GM19099 (cell line): ENCODE data around the gene ATP2B2.

Experiments
- POLR2A ChIP-seq: IDR thresholded peaks from 3 replicates; pipeline ENCODE4 v1.6.1; 2011; ENCODE audit warnings: low read depth; ENCODE audit not compliant: insufficient read length; ENCODE audit errors: extremely low read depth

Gene ATP2B2

DNA sequence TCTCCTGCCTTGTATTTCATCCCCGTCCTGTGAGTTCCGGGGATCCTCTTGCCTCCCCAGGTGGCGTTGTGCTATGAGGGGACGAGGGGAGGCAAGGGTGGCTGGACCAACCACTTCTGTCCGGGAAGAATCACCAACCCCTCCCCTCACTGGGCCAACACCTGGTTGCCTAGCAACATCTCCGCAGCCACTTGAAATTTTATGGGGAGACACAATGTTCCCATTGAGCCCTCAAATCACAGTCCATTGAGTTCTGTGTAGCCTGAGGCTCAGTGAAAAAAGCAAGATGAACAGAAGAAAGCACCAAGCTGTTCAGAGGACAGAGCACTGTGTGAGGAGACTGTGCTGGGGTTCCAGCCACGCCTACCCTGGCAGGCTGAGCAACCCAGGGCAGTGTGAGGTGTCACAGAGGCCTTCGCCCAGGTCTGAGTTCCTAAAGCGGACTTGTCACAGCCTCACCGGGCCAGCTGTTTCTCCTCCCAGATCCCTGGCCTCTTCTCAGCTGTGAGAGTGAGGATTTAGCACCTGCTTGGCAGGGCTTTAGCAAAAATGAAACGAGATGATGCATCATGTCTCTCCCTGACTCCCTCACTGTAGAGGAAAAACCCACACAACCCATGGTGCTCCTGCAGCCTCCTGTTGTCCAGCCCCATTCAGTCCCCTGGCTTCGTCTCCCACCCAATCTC is 76.8 kb downstream of the ATP2B2 start:
- TF ChIP-seq POLR2A = no peak

DNA sequence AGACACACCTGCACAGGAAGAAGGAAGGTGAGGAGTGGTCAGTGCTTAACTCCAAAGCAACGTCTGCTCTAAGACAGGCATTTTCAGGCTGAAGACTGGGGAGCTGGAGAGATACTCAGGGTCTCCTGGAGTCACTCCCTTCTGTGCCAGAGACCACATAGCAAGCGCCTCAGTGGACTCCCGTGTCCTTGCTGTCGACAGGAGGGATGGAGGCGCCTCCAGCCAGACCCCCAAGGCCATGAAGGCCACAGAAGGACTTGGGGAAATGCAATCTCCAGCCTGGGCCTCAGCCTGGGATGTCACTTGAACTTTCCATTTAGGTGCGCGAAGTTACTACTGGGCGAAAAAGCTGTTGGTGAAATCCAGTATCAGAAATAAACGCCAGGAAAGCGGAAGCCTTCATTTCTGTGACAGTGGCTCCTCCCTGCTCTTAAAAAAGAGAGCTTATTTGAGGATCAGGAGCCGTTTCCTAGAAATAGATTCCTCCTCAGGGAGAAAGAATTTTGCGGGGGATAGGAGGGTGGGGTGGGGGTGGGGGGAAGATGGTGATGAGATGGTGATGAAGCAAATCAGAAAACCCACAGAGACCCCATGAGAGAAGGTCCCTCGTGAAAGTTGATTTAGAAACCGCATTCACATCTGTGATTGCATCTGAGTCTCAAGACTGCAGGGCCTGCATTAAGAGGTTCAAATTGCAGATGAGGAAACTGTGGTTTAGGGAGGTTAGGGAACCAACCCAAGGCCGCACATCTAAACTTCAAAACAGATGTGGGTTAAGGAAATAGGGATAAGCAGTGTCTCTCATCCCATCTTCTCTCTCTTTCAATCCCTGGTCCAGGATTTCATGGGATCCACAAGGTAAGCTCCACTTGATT is 78.8 kb downstream of the ATP2B2 start:
- no peak for TF ChIP-seq POLR2A

DNA sequence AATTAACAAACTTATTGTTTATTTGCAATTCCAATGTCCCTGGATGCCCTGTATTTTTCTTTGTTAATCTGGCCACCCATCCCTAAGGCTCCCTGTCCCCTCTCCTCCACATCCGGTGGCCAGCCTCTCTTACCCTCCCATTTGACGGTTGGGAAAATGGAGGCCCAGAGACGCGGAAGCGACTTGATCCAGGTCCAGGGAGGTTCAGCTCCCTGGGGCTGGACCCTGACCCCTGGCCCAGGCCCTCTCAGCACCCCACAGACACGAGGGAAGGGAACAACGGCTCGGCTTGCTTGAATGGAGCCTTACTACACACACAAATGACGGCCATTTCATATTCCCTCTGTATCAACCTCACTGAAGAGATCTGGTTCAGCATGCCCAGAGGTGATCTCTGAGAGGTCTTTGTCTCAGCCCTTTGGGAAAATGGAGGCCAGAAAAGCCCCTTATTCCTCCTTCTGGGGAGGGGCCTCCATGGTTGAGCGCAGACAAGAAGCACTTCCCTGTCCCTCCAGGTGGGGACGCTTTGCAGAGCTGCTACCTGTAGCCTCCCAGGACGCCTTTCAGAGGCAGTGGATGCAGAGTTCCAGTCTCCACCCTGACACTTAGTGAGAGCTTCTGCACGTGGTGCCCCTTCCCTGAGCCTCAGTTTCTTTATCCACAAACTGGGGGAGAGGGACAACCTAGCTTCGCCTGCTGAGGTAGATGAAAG is 82.1 kb downstream of the ATP2B2 start:
- no peak for TF ChIP-seq POLR2A

DNA sequence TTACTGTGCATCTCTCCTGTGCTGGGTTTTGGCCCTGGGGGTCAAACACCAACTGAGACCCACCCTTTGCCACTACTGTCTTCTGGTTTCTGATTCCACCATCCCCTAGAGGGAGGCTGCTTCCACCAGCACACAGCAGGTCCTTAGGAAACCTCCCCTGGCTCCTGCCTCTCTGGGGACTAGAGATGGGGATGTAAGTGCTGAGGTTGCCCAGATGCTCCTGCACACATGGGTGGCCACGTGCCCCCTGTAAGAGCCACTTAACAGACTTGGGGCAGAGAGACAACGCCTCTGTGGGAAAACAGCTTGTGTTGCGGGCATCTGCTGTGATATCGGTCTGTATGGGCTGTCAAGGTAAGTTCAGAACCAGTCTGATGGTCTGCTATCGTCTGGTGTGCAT is 83.4 kb downstream of the ATP2B2 start:
- TF ChIP-seq POLR2A = no peak

DNA sequence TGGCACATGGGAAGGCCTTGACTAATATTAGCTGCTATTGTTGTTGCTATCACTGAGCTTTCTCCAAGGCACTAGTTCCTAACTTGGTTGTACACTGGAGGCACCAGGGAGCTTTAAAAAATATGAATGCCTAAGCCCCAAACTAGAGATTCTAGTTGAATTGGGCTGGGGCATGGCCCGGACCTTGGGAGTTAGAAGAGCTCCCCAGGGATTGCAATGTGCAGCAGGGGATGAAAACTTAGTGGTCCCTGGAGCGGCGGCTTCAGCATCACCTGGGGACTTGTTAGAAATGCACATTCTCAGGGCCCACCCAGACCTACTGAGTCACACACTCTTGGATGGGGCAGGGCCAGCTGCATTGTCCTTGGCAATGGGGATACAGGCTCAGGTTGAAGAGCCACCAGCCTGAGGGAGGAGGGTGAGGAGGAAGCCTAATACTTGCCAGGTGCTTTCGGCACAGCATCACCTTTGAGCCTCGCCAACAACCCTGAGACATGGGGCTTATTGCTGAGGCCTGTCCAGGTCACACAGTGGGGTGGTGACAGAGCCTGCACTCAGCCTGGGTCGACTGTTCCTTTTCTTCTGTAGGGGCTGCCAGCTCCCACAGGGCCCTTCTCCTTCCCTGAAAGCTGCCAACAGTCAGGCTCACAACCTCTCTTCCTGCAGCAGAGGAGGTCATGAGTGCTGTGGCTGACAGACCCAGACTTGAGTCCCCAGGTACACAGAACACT is 84.5 kb downstream of the ATP2B2 start:
- no peak for TF ChIP-seq POLR2A

DNA sequence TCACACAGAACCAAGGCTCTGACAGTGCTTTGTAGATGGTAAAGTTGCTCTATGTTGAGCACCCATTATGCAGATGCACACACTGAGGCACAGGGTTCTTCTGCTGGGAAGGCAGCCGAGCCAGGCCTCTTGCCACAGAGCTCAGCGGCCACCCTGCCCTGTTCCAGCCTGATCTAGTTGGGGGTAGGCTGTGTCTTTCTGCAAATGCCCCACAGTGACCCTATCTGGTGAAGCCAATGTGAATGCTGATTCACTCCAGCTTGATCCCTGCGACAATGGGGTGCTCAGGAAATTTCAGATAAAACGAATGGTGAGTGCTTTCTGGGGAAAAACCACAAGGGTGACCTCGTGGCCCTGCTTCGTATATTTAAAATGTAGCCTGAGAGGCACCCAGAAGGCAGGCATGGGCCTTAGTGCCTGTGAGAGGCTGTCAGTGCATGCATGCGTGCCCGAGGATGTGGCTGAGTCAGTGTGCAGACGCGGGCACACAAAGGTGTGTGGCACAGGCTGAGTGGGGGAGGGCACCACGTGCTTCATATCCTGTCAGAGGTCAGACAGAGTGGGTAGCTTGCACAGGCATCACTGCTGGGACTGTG is 85.7 kb downstream of the ATP2B2 start:
- no peak for TF ChIP-seq POLR2A

DNA sequence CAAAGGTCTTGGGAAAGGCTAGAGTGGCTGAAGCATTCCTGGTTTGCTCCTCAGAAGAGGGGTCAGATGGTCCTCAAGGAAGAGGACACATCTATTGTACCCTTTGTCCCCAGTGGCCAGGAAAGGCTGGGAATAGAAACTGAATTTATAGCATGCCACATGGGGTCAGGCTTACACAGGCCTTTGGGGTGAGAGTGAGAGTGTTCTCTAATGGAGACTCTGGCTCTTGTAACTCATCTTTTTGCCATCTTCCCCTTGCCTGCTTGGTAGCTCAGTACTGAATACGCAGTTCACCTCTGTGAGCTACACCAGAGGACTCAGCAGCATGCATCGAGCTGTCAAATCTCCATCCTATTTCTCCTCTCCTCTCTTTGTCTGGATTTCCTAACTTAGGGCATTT is 87.5 kb downstream of the ATP2B2 start:
- TF ChIP-seq POLR2A = no peak

DNA sequence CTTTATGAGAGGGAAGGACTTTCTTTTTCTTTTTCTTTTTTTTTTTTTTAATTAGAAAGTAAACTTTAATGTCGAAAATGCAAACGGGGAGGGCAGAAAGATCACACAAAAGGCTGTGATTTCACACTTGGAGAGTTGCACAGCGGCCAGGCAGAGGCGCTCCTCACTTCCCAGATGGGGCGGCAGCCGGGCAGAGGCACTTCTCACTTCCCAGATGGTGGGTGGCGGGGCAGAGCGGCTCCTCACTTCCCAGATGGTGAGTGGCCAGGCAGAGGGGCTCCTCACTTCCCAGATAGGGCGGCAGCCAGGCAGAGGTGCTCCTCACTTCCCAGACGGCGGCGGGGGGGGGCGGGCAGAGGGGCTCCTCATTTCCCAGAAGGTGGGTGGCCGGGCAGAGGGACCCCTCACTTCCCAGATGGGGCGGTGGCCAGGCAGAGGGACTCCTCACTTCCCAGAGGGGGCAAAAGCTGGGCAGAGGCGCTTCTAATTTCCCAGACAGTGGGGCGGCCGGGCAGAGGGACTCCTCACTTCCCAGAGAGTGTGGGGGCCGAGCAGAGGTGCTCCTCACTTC is 88.6 kb downstream of the ATP2B2 start:
- TF ChIP-seq POLR2A = no peak

DNA sequence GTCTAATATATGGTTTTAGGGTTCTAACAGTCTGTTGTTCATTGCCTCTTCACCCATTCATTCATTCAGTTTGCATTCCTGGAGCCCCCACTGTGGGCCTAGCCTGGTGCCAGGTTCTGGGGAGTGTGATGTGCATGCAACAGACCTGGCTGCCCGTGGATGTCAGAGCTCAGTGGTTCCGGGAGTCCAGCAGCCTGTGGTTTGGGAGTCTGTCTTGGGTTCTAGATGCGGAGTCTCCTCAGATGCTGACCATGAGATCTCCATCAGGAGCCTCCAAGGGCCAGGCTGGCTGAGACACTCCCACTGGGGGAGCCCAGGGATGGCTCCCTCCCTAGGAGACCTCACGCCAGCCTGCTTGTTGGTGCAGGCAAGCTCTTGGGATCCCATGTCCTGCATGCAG is 92.3 kb downstream of the ATP2B2 start:
- no peak for TF ChIP-seq POLR2A

DNA sequence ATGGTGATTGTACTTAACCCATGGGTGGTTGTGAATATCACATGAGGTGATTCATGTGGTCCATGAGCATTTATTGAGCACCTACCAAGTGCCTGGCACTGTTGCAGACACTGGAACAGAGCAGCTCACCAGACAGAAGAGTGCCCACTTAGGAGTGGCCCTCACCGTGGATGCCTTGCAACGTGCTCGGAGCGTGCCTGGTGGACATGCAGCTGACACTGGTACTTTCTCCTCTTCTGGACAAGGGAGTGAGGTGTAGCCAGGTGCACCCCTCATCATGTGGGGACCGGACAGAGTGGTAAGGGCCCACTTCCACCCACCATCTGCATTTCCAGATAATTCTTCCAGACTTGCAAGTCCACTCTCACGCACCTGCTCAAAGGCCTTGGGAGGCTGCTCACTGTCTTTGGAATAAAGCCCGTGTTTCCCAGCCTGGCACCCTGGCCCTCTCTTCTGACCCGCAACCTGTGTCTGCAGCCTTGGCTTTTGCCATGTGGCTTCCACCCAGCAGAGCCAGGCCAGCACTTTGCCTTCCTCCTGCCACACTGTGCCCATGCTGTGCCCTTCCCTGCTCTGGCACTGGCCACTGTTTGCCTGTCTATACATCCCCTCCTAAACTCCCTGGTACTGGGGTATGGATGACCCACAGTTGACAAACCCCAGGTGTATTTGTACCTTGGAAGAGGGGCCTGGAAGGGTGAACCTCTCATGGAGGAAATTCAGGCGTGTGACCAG is 93.6 kb downstream of the ATP2B2 start:
- no peak for TF ChIP-seq POLR2A

DNA sequence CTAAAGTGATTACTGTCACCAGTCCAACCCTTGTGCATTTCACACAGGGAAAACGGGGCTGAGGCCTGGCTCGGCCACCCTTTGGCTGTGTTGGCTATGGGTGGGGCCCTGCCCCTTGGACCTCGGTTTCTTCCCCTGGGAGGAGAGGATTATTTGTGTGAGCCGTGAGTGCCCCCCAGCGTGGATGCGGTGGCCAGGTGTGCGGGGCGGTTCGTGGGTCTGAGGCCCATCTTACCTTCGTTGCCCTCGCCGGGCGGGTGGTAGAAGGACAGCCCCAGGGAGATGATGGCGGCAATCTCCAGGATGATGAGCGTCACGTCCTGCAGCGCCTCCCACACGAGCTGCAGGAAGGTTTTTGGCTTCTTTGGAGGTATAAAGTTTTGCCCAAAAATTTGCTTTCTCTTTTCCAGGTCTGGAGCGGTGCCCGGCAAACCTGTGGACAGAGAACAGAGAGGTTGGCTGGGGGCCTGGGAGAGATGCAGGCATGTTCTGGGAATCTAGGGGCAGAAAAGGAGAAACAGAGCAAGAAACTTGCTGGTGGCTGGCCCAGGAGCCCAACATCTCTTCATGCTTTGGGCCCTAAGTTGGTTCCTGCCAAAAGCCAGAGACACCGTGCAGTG is 94.9 kb downstream of the ATP2B2 start:
- TF ChIP-seq POLR2A = no peak

DNA sequence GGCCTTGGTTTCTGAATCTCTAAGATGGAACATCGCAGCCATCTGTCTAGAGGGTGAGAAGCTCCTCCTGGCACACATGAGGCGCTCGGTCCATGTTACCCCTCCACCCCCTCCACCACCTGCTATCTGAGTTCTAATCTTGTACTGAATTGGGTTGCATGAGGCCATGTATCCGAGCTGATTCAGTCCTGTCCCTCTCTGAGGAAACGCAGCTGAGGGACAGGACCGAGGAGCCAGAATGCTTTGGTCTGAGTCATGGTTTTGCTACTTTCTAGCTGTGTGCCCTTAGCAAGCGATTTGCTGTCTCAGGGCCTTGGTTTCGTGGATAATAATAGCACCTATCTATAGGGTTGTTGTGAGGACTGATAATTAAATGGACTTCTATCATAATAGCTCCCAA is 96.7 kb downstream of the ATP2B2 start:
- no peak for TF ChIP-seq POLR2A

DNA sequence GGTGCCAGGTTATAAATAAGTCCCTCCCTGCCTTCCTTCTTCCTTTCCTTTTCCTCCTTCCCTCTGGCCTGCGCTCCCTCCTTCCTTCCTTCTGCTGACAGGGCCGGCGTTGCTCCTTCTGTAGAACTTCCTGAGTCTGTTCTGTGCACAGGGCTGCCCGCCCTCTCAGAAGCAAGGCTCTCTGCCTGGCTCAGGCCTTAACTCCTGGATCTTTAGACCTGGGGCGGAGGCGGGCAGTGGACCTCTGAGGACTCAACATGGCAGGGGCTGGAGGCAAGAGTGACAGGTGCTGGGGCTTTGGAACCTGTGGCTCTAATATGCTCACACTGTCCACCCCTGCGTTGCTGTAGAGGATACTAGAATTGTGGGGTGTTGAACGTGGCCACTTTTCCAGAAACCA is 98.0 kb downstream of the ATP2B2 start:
- TF ChIP-seq POLR2A = no peak

DNA sequence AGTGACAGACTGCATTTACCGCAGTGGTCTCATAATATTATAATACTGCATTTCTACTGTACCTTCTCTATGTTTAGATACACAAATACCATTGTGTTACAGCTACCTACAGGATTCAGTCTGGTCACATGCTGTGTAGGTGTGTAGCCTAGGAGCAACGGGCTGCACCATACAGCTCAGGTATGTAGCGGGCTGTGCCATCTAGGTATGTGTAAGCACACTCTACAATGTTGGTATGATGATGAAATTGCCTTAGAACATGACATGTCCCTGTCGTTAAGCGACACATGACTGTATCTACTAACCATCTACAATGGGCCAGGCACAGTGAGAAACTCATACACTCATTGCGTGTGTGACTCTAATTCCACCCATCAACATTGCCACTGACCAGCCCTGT is 99.0 kb downstream of the ATP2B2 start:
- no peak for TF ChIP-seq POLR2A

DNA sequence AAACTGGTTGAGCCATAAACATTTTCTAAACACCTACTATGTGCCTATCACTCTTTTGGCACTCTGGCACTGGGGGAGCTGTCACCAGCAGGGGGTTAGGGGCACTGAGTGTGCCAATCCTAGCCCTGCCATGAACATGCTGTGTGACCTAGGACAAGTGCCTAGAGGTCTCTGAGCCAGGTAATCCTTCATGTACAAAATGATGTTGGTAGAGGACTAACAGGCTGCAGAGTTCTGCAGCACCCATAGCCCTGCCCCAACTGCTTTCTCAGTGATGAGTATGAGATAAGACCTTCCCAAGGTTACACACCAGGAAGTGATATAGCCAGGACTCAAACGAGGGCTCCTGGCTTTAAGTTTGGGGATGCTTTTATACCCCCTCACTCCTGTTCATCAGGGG is 99.6 kb downstream of the ATP2B2 start:
- TF ChIP-seq POLR2A = no peak
